Chondrocyte (in vitro differentiated cells): ENCODE results near the gene FBXO21. TPM values are rescaled to one million over a fixed set of nuclear protein-coding genes. Genes with fewer than 3 reads are reported as not detected.
A peak's percentile ranks its signal among the peaks of the same experiment; 100 is the strongest.
"Not testable (repeated sequence)": the region's sequence is repeated elsewhere in the genome, so short reads cannot be mapped to it uniquely, and the experiment has no call there.

ENCODE experiments used
- DNase-seq: peaks from one replicate; pipeline ENCODE4 v3.0.0; 2021; ENCODE audit warnings: mixed read lengths, low spot score
- H3K27ac Mint-ChIP-seq: one replicate; pipeline ENCODE4 v1.8.0; 2021; ENCODE audit warnings: mild to moderate bottlenecking, moderate library complexity, mixed read lengths; ENCODE audit not compliant: unreplicated experiment
- H3K27me3 Mint-ChIP-seq: 2 replicates; pipeline ENCODE4 v1.8.0; 2021; ENCODE audit warnings: low read depth, mixed read lengths
- H3K36me3 Mint-ChIP-seq: 2 replicates; pipeline ENCODE4 v1.8.0; 2021; ENCODE audit warnings: low read depth, mixed read lengths
- H3K4me1 Mint-ChIP-seq: 2 replicates; pipeline ENCODE4 v1.8.0; 2021; ENCODE audit warnings: low read depth, mild to moderate bottlenecking, mixed read lengths
- H3K4me3 Mint-ChIP-seq: one replicate; pipeline ENCODE4 v1.8.0; 2021; ENCODE audit warnings: mild to moderate bottlenecking, moderate library complexity, mixed read lengths; ENCODE audit not compliant: unreplicated experiment
- H3K9me3 Mint-ChIP-seq: 2 replicates; pipeline ENCODE4 v1.8.0; 2021; ENCODE audit warnings: low read depth, mixed read lengths
- total RNA-seq: library from RNA; stranded (reverse); gene quantifications from 3 replicates; pipeline ENCODE4 v1.2.1, GENCODE V29; 2021
- TF ChIP-seq, protein P1 (sequence below): fragments of 200-600 bp; sonication (generic); IDR thresholded peaks from 2 replicates; pipeline ENCODE4 v1.5.0; 2021; ENCODE audit warnings: antibody characterized with exemption, mild to moderate bottlenecking, moderate library complexity

Gene FBXO21
- total RNA-seq, 1 donor from 2014 or later: 29.3 TPM

DNA sequence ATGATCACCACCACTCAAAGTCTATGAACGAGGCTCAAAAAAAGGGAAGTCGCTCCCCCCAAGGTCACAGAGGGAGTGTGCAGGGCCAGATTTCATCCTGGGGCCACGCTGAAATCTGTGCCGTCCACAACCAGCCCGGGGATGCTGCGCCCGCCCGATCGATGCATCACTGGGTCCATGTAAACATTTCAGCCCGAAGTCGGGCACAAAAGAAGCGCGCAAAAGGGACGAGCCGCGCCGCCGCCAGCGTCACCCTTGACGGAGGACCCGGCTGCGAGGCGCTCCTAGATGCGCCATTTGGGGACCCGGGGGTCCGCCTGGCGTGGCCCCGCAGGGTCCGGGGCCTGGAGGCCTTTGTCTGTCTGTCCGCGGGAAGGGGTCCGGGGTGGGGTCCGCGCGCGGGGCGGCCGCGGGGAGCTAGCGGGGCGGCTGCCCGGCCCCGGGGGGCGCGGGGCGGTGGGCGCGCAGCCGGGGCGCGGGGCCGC, 503 bp downstream of the FBXO21 start:
- peak; percentile 74 for DNase-seq
- peaks cover 8% of the 10 kb centered on the region for H3K36me3 Mint-ChIP-seq

DNA sequence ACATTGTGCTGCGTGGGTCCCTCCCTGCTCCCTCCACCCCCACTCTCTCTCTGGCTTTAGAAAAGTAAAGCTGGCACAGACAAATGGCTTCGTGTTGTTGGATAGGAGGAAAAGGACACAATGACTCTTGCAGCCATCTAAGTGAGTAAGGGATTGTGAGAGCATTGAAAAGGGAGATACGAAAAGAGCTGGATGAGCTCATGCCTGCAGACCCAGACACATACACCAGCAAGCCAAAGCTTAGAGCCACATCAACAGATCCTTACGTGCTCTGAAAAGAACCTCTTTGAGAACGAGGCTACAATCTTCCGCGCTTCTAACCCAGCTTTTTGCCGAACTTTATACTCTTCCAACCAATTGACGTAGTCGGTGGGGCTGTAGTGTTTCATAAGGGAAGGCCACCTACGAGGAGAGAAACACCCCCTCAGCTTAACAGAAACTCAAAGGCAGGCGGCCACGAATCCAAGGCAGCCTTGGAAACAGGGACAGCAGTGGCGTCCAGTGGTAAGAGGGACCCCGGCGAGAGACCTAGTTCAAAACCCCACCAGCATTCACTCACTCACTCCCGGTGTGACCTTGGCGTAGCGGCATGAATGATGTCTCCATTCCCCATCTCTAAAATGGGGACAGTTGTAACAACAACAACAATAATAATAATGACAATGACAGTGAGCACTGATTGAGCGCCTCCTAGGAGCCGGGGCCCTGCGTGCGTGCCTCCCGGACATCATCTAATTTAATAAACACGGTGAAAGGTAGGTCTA, 1.1 kb downstream of the FBXO21 start:
- Mint-ChIP-seq H3K9me3 (peaks cover 7% of the 10 kb centered on the region), H3K36me3 (peaks cover 11% of the 10 kb centered on the region), H3K27me3 (peaks cover 7% of the 10 kb centered on the region), H3K27ac (peak overlapping the region; percentile 75), H3K4me1 (peaks cover 21% of the 10 kb centered on the region), H3K4me3 (peak overlapping the region; percentile 89)
- DNase-seq: peak; percentile 57
- TF ChIP-seq, protein P1, sequence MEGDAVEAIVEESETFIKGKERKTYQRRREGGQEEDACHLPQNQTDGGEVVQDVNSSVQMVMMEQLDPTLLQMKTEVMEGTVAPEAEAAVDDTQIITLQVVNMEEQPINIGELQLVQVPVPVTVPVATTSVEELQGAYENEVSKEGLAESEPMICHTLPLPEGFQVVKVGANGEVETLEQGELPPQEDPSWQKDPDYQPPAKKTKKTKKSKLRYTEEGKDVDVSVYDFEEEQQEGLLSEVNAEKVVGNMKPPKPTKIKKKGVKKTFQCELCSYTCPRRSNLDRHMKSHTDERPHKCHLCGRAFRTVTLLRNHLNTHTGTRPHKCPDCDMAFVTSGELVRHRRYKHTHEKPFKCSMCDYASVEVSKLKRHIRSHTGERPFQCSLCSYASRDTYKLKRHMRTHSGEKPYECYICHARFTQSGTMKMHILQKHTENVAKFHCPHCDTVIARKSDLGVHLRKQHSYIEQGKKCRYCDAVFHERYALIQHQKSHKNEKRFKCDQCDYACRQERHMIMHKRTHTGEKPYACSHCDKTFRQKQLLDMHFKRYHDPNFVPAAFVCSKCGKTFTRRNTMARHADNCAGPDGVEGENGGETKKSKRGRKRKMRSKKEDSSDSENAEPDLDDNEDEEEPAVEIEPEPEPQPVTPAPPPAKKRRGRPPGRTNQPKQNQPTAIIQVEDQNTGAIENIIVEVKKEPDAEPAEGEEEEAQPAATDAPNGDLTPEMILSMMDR: peak; percentile 17

More for the DNA sequence above, 503 bp downstream of the FBXO21 start:
- peak overlapping the region; percentile 75 for H3K27ac Mint-ChIP-seq
- peak overlapping the region; percentile 89 for H3K4me3 Mint-ChIP-seq
- peaks cover 7% of the 10 kb centered on the region for H3K9me3 Mint-ChIP-seq
- peaks cover 21% of the 10 kb centered on the region for H3K4me1 Mint-ChIP-seq
- H3K27me3 Mint-ChIP-seq: peaks cover 7% of the 10 kb centered on the region
- TF ChIP-seq, protein P1: no peak

DNA sequence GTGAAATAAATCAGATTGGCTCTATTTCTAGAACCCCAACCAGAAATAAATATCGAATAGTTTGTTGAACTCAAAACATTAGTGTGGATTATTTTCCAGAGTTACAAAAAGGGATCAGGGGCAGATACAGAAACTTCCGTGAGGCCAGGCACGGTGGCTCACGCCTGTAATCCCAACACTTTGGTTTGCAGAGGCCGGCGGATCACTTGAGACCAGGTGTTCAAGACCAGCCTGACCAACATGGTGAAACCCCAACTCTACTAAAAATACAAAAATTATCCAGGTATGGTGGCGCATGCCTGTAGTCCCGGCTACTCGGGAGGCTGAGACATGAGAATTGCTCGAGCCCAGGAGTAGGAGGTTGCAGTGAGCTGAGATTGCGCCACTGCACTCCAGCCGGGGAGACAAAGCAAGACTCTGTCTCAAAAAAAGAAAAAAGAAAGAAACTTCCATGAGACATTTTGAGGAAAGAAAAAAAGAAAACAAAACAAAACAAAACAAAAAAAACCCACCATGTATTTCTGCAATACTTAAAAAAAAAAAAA, 2.1 kb downstream of the FBXO21 start:
- peaks cover 21% of the 10 kb centered on the region for H3K4me1 Mint-ChIP-seq
- H3K36me3 Mint-ChIP-seq: peaks cover 14% of the 10 kb centered on the region
- TF ChIP-seq, protein P1: no peak
- H3K4me3 Mint-ChIP-seq: no peak overlapping the region
- peak; percentile 14 for DNase-seq
- H3K27me3 Mint-ChIP-seq: peaks cover 4% of the 10 kb centered on the region
- H3K27ac Mint-ChIP-seq: no peak overlapping the region
- H3K9me3 Mint-ChIP-seq: no peaks in the 10 kb centered on the region

DNA sequence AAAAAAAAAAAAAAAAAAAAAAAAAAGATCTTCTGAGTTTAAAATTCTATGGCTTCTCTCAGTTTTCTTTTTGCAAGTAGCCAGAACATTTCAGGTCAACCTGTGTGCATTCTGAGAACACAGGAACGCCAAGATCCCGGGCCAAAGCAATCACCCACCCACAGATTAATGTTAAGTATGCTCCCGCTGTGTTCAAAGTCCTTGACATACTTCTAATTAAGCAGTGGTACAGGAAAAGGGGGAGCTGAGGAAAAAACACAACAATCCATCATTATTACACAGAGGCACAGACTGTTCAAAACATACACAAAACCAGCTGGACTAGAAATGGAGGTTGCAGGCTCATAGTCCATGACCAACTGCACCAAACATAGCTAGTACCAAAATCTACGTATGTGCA, 2.8 kb downstream of the FBXO21 start:
- DNase-seq: peak; percentile 12
- no peak overlapping the region for H3K4me3 Mint-ChIP-seq
- no peak overlapping the region for H3K27ac Mint-ChIP-seq
- TF ChIP-seq, protein P1: no peak
- H3K4me1 Mint-ChIP-seq: peaks cover 21% of the 10 kb centered on the region
- H3K36me3 Mint-ChIP-seq: peaks cover 14% of the 10 kb centered on the region
- H3K9me3 Mint-ChIP-seq: no peaks in the 10 kb centered on the region
- peaks cover 4% of the 10 kb centered on the region for H3K27me3 Mint-ChIP-seq

DNA sequence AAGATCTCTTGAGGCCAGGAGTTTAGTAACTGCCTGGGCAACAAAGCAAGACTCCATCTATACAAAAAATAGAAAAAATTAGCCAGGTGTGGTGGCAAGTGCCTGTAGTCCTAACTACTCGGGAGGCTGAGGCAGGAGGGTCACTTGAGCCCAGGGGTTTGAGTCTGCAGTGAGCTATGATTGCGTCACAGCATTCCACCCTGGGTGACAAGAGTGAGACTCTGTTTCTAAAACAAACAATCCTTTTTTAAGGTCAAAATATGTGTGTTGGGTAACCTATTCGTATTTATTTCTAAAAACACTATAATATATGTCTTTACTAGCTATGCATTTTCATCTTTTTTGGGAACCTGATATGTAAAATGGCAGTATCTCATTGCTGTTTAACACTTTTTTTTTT, 7.4 kb downstream of the FBXO21 start:
- TF ChIP-seq, protein P1: no peak
- H3K27ac Mint-ChIP-seq: no peak overlapping the region
- H3K9me3 Mint-ChIP-seq: peaks cover 9% of the 10 kb centered on the region
- H3K4me1 Mint-ChIP-seq: no peaks in the 10 kb centered on the region
- H3K4me3 Mint-ChIP-seq: no peak overlapping the region
- H3K27me3 Mint-ChIP-seq: no peaks in the 10 kb centered on the region
- no peak for DNase-seq
- H3K36me3 Mint-ChIP-seq: peaks cover 34% of the 10 kb centered on the region

DNA sequence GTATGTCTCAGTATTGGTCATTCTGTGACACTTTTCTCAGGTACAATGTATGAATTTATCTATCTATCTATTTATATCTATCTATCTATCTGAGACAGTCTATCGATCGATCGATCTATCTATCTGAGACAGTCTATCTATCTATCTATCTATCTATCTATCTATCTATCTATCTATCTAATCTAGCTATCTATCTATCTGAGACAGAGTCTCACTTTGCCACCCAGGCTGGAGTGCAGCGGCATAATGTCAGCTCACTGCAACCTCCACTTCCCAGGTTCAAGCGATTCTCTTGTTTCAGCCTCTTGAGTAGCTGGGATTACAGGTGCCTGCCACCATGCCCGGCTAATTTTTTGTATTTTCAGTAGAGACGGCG, 8.8 kb downstream of the FBXO21 start:
- H3K4me3 Mint-ChIP-seq, H3K27me3 Mint-ChIP-seq, H3K4me1 Mint-ChIP-seq, DNase-seq, H3K27ac Mint-ChIP-seq, H3K9me3 Mint-ChIP-seq: not testable (repeated sequence)
- peaks cover 38% of the 10 kb centered on the region for H3K36me3 Mint-ChIP-seq
